GM06990 (cell line): ENCODE results near the gene JSRP1.

Source experiments
- DNase-seq: peaks from one replicate; pipeline ENCODE4 v3.0.0-alpha.2; 2011; ENCODE audit not compliant: insufficient read length; ENCODE audit errors: extremely low read depth
- H3K27me3 ChIP-seq: replicated peaks from 2 replicates; pipeline ENCODE4 v1.6.0; 2011; ENCODE audit warnings: low read length; ENCODE audit not compliant: control insufficient read depth, insufficient read depth
- H3K36me3 ChIP-seq: 2 replicates; pipeline ENCODE4 v1.5.1; 2011; ENCODE audit warnings: low read length; ENCODE audit not compliant: control insufficient read depth, insufficient read depth
- H3K4me3 ChIP-seq: replicated peaks from 2 replicates; pipeline ENCODE4 v1.5.1; 2011; ENCODE audit warnings: low read depth, mild to moderate bottlenecking, control low read depth, low read length
- TF ChIP-seq, protein P1 (sequence below): IDR thresholded peaks from 2 replicates; pipeline ENCODE4 v1.5.1; 2011; ENCODE audit warnings: low read length, control low read depth, mild to moderate bottlenecking, inconsistent platforms; ENCODE audit not compliant: insufficient read depth, poor library complexity, severe bottlenecking

Gene JSRP1

DNA sequence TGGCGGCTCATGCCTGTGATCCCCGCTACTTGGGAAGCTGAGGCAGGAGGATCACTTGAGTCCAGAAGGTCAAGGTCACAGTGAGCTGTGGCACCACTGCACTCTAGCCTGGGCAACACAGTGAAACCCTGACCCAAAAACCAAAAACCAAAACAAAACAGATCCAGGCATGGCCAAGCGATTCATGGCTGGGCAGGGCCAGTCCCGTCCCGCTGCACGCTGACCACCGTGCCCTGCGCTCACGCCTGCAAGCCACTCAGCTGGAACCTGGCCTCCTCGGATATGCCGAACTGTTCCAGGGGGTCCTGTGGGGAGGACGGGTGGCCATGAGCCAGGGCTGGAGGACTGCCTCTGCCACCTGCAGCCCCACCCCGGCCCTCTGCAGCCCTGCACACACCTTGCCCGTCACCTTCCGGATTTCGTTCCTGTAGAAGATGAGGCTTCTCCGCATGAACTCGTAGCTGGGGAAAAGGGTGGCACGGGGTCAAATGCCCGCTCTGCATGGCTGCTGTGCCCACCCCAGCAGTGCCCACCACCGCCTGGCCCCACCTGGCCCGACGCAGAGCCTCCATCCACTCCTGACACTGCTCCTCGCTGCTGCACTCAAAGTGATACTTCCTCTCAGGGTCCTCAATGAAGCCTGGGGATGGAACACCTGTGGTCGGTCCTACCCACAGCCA is 22.5 kb downstream of the JSRP1 start:
- TF ChIP-seq, protein P1, sequence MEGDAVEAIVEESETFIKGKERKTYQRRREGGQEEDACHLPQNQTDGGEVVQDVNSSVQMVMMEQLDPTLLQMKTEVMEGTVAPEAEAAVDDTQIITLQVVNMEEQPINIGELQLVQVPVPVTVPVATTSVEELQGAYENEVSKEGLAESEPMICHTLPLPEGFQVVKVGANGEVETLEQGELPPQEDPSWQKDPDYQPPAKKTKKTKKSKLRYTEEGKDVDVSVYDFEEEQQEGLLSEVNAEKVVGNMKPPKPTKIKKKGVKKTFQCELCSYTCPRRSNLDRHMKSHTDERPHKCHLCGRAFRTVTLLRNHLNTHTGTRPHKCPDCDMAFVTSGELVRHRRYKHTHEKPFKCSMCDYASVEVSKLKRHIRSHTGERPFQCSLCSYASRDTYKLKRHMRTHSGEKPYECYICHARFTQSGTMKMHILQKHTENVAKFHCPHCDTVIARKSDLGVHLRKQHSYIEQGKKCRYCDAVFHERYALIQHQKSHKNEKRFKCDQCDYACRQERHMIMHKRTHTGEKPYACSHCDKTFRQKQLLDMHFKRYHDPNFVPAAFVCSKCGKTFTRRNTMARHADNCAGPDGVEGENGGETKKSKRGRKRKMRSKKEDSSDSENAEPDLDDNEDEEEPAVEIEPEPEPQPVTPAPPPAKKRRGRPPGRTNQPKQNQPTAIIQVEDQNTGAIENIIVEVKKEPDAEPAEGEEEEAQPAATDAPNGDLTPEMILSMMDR: no peak
- H3K4me3 ChIP-seq: no peak overlapping the region
- peaks cover 28% of the 10 kb centered on the region for H3K36me3 ChIP-seq
- DNase-seq: no peak
- H3K27me3 ChIP-seq: no peaks in the 10 kb centered on the region

DNA sequence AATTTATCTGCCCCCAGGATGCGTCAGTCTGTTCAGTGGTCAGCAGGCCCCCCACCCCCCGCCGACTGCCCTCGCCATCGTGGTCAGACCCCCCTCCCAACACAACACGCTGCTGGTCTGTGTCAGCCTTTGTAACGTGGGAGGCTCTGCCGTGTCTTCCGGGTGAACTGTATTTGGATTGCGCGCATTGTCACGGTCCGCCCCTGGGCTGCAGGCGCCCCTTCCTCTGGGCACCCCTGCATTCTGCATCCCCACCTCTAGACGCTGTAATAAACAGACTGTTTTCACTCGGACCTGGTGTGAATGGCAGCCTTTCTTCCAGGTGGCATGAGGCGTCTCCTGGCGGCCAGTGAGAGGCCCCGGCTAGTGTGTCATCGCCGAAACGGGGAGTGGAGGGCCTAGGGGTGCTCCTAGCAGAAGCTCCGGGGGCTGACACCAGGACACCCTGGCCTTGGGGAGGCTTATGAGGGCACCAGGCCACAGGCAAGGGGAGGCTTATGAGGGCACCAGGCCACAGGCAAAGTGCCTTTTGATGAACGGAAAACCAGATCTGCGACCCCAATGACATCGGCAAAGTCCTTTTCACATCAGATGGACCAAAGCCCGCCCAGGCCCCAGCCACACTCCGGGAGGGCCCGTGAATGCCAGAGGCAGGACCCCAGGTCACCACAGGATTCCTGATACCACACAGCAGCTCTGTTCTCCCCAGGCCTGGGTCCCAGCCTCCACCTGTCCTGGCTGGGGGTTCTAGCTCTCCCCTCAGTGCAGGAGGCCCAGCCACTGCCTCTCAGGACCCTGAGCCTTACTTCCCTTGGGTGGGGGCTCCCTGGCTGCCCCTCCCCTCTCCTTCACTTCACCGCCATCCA is 23.7 kb downstream of the JSRP1 start:
- H3K27me3 ChIP-seq: no peaks in the 10 kb centered on the region
- no peak for DNase-seq
- no peak overlapping the region for H3K4me3 ChIP-seq
- peaks cover 34% of the 10 kb centered on the region for H3K36me3 ChIP-seq
- TF ChIP-seq, protein P1: no peak

DNA sequence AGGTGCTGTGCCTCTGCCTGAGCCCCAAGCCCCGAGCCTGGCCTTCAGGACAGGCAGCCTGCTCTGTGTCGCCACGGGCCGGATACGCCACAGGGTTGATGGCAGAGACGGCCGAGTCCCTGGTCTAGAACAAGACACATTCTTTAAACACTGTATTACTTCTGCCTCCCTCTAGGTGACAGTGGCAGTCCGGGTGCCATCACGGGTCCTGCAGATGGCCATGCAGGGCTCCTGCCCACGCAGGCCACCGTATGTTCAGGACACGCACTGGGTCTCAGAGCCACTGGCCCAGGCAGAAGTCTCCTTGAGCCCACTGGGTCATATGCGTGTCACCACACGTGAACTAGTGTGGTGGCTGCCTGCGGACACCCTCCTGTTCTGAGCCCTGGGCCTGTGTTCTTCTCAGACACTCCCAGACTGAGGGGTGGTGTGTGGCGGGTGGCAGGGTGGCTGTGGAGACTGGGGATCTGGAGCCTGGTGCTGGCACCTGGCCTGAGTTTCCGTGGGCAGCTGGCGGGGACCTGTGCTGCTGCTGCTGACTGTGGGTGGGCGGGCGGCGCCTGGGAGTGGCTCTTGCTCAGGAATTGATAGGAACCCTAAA is 24.5 kb downstream of the JSRP1 start:
- DNase-seq: no peak

DNA sequence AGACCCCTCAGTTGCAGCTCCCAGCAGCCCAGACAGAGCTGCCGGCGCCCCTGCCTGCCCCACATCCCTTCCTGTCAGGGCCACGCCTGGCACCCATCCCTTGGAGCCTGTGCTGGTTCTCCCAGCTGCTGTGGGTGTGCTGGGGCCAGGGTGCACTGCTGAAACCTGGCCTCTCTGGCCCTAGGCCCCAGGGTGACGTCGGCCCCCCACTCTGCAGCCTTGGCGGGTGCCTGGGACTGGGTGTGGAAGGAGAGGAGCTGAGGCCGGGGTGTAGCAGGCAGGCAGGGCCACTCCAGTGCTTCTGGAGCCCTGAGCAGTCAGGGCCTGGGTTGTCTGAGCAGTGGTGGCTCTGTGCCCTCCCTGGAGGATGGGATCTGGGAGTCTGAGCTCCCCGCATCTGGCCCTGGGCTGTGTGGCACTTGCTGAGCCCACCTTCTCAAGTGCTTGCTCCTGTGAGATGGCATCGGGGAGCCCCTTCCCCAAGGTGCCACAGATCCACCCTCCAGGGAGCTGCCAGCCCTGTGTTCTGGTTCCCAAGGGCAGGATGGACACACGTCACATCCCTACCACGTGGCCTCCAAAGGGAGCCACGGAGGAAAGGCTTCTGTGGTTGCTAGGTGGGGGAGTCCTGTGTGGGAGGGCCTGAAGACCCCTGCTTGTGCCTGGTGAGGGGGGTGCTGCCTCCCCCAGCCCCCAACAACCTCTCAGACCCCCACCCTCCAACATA is 25.2 kb downstream of the JSRP1 start:
- DNase-seq: no peak

More for the DNA sequence above, 24.5 kb downstream of the JSRP1 start:
- Histone ChIP-seq H3K27me3 (no peaks in the 10 kb centered on the region), H3K4me3 (no peak overlapping the region), H3K36me3 (peaks cover 34% of the 10 kb centered on the region)
- TF ChIP-seq, protein P1: no peak

DNA sequence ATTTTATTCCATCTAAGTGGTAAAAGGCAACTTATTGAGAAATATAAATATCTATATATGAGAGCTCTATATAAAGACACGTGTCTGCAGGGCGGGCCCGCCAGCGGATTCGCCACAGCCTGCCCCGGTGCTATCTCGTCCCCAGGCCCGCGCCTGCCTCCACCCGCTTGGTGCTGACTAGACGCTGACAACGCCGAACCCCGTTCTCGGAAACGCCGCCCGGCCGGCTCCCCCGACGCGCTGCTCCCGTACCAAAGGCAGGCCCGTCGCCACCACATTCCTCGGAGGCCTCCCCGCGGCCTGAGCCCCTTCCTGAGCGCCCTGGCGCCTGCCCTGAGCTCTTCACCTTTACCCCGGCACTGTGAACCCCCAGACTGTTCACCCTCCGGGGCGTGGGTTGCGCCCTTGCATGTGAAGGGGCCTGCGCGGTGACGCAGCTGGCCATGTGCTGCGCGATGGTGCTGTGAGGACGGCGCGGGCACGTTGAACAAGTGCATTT is 26.1 kb downstream of the JSRP1 start:
- no peak for DNase-seq
- TF ChIP-seq, protein P1: no peak
- peaks cover 42% of the 10 kb centered on the region for H3K36me3 ChIP-seq

More for the DNA sequence above, 25.2 kb downstream of the JSRP1 start:
- Histone ChIP-seq H3K27me3 (no peaks in the 10 kb centered on the region), H3K36me3 (peaks cover 36% of the 10 kb centered on the region), H3K4me3 (no peak overlapping the region)
- TF ChIP-seq, protein P1: no peak

More for the DNA sequence above, 26.1 kb downstream of the JSRP1 start:
- H3K4me3 ChIP-seq: no peak overlapping the region
- no peaks in the 10 kb centered on the region for H3K27me3 ChIP-seq
